Measurements from ENCODE around the gene OR4D9. TPM values are rescaled to one million over a fixed set of nuclear protein-coding genes. Genes with fewer than 3 reads are reported as not detected.
A peak's percentile ranks its signal among the peaks of the same experiment; 100 is the strongest.

OR4D9 gene
- total and polyA plus RNA-seq, 10 of the 15 experiments (the other 5 are each of a cell fraction or from before 2014, with no cell fraction given), result not detected

GRCh38 chr11:59523541-59523940 is 12.2 kb downstream of the OR4D9 start:
- ChIA-PET RAD21 (ENCODE audit: unreplicated experiment) (no interaction called here), SMC1A (ENCODE audit: uncharacterized antibody, unreplicated experiment) (no interaction called here), POLR2A (no interaction called here), CTCF (no interaction called here)
- no peak overlapping the region for H3K27ac ChIP-seq (ENCODE audit: control insufficient read depth, insufficient read depth)
- DNase-seq (ENCODE audit: low read depth, low spot score) (no peak), ATAC-seq (no peak), FAIRE-seq (no peak)
- intact Hi-C loops (cut with micrococcal nuclease; ENCODE audit: unreplicated experiment) (no loop called here), in situ Hi-C loops (cut with MboI) (no loop called here)
- H3K36me3 ChIP-seq (ENCODE audit: control insufficient read depth in 2 of 2, insufficient read depth in 2 of 2, low read length in 1 of 2), result no peaks in the 10 kb centered on the region
- no peak overlapping the region for H3K4me2 ChIP-seq (ENCODE audit: control insufficient read depth, insufficient read depth)
- 18% methylated on average over 1 of the region's 1 CpG for WGBS (ENCODE audit: insufficient coverage, insufficient replicate concordance, low lambda C conversion rate, missing lambda C conversion rate)
- no peak overlapping the region for H3K4me3 ChIP-seq
- no peaks in the 10 kb centered on the region for H4K20me1 ChIP-seq (ENCODE audit: control insufficient read depth, insufficient read depth)
- H3K79me2 ChIP-seq (ENCODE audit: control insufficient read depth, insufficient read depth, low read length), result no peaks in the 10 kb centered on the region
- no peak overlapping the region for H3K9ac ChIP-seq (ENCODE audit: control insufficient read depth, insufficient read depth, low read length)
- H2AFZ ChIP-seq (ENCODE audit: control insufficient read depth, low read depth, low read length), result no peak overlapping the region
- no peaks in the 10 kb centered on the region for H3K4me1 ChIP-seq (ENCODE audit: control insufficient read depth, insufficient read depth, low read length)
- no peaks in the 10 kb centered on the region for H3K9me3 ChIP-seq (replicated peaks; ENCODE audit: control insufficient read depth, insufficient read depth, low read length)
- 0 out of 6 replicates have a peak, but pooled peaks of 1 of the 3 experiments have one; percentile 3 for TF ChIP-seq CTCF (IDR thresholded peaks at IDR 0.05 in 2 of 3, conservative IDR thresholded peaks at IDR 0.05 in 1 of 3; ENCODE audit: control insufficient read depth in 2 of 3, extremely low read depth in 1 of 3, insufficient read depth in 1 of 3, low read depth in 3 of 3, low read length in 3 of 3)
- TF ChIP-seq ATF7 (IDR thresholded peaks at IDR 0.05; ENCODE audit: low read depth), result no peak
- TF ChIP-seq EGR1 (IDR thresholded peaks at IDR 0.05; ENCODE audit: borderline replicate concordance in 1 of 2, low read depth in 2 of 2, low read length in 2 of 2), result no peak
- TF ChIP-seq ZBTB40 (IDR thresholded peaks at IDR 0.05; ENCODE audit: borderline replicate concordance), result no peak
- no peak for TF ChIP-seq IRF5 (IDR thresholded peaks at IDR 0.05; ENCODE audit: borderline replicate concordance)
- H3K27me3 ChIP-seq (replicated peaks in 1 of 2; ENCODE audit: control insufficient read depth in 2 of 2, insufficient read depth in 2 of 2, low read length in 1 of 2), result no peaks in the 10 kb centered on the region
- BruUV-seq (replicated peaks), result no TSS peak

All from GM12878 (cell line).